Uterus (tissue), 4 donors: ENCODE data around the gene SFXN5. TPM values are rescaled to one million over a fixed set of nuclear protein-coding genes. Genes with fewer than 3 reads are reported as not detected.

Experiments used
- DNase-seq, 2 donors: peaks; one replicate each; pipeline ENCODE4 v3.0.0-alpha.2; 2019 to 2020
- H3K27ac ChIP-seq, 2 donors: fragments of 200-600 bp; sonication (generic); 1 replicate in 1 of 2; 2 replicates in 1 of 2; pipeline ENCODE4 v1.5.1; 2016 to 2018
- H3K27me3 ChIP-seq, 2 donors: fragments of 200-600 bp; sonication (generic); one replicate each; pipeline ENCODE4 v1.5.1; 2018 to 2019; ENCODE audit warnings: control low read depth in 1 of 2
- H3K36me3 ChIP-seq, 2 donors: fragments of 200-600 bp; sonication (generic); one replicate each; pipeline ENCODE4 v1.5.1; 2019; ENCODE audit warnings: control low read depth in 1 of 2
- H3K4me1 ChIP-seq, 2 donors: fragments of 200-600 bp; sonication (generic); one replicate each; pipeline ENCODE4 v1.5.1; 2018 to 2019; ENCODE audit warnings: control low read depth in 1 of 2
- H3K4me3 ChIP-seq, 2 donors: fragments of 200-600 bp; sonication (generic); 1 replicate in 1 of 2; 2 replicates in 1 of 2; pipeline ENCODE4 v1.5.1; 2018 to 2019; ENCODE audit warnings: mild to moderate bottlenecking in 1 of 2
- H3K9me3 ChIP-seq, 2 donors: fragments of 200-600 bp; sonication (generic); one replicate each; pipeline ENCODE4 v1.5.1; 2019; ENCODE audit warnings: control low read depth in 1 of 2
- CTCF ChIP-seq, 4 experiments: fragments of 200-600 bp in 2 of 4; fragments of 450-650 bp in 2 of 4; sonication (generic) in 2 of 4; IDR thresholded peaks; one replicate each; pipeline ENCODE4 v1.5.1; 2016 to 2019; ENCODE audit warnings: antibody characterized with exemption in 4 of 4, mild to moderate bottlenecking in 2 of 4, moderate library complexity in 1 of 4
- POLR2A ChIP-seq, 2 donors: fragments of 450-650 bp; IDR thresholded peaks; one replicate each; pipeline ENCODE4 v1.6.1; 2016; ENCODE audit warnings: antibody characterized with exemption in 2 of 2, mild to moderate bottlenecking in 1 of 2, moderate library complexity in 1 of 2
- intact Hi-C: fragments of 100-400 bp; cut with DNase I; formaldehyde crosslinking; loops from one replicate; pipeline ENCODE4 v1.15.1; 2023; ENCODE audit warnings: low total_unique reads
- total RNA-seq, 4 donors: library from RNA; depleted of rRNA in 3 of 4; stranded (reverse); fragments of >200 nt in 3 of 4; gene quantifications; one replicate each; pipeline versions ENCODE4 v1.1.0 to v1.2.4, GENCODE V29; 2014 to 2023
- donor health status: DM: yes; HTN: yes; CAD: no.

Gene SFXN5
- total RNA-seq, 4 donors from 2014 or later = 2.1 to 16.0 (median 10.6) TPM

GRCh38 chr2:72956936-72957335 is 114.6 kb downstream of the SFXN5 start:
- H3K4me1 ChIP-seq = no peaks in the 10 kb centered on the region
- H3K36me3 ChIP-seq = no peaks in the 10 kb centered on the region
- DNase-seq = no peak
- no peak overlapping the region for H3K27ac ChIP-seq
- H3K4me3 ChIP-seq = no peak overlapping the region
- H3K27me3 ChIP-seq = no peaks in the 10 kb centered on the region
- intact Hi-C loops = no loop called here
- TF ChIP-seq POLR2A (IDR thresholded peaks at IDR 0.05) = no peak
- TF ChIP-seq CTCF (IDR thresholded peaks at IDR 0.05) = no peak
- no peaks in the 10 kb centered on the region for H3K9me3 ChIP-seq

- H3K4me1 ChIP-seq = no peaks in the 10 kb centered on the region
- DNase-seq = no peak
- no peaks in the 10 kb centered on the region for H3K36me3 ChIP-seq
- intact Hi-C loops = no loop called here
- H3K27me3 ChIP-seq = no peaks in the 10 kb centered on the region
- H3K27ac ChIP-seq = no peak overlapping the region
- no peaks in the 10 kb centered on the region for H3K9me3 ChIP-seq
- TF ChIP-seq POLR2A (IDR thresholded peaks at IDR 0.05) = no peak
- TF ChIP-seq CTCF (IDR thresholded peaks at IDR 0.05) = no peak
- no peak overlapping the region for H3K4me3 ChIP-seq
These were observed 115.5 kb downstream of the SFXN5 start for GRCh38 chr2:72956050-72956395.

DNA sequence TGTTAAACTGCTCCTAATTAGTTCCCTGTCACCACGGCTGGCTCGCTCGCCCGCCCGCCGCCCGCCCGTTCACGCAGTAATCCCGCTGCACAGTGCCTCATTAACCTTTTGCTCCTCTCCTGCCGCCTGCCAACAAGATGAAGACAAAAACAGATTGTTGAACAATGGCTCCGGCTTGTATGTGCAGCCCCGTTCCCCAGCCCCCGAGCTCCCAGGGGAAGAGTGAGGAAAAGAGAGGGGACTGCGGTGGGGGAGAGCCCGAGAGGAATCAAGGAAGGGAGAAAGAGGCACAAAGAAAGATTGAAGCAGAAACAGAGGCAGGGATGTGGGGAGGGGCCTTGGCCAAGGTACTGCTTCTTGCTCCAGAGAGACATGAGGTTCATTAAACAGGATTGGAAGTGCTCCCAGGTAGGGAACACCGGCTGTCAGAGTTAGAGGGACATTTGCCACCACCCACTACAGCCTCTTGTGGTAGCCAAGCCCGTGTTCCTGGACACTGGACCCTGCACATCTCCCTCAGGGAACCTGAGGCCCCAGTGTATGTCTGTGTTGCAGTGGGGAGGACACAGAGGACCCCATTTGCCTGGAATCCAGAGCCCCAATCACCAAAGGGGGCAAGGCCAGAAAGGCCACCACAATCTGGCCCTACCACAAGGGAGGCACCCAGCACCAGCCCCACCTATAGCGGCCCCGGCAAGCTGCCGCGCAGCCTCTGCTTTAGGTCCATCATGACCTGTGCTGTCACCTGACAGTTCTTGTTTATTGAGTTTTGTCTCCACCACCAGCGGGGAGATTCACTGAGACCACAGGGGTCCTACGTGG is 116.1 kb downstream of the SFXN5 start:
- intact Hi-C loops = no loop called here
- DNase-seq = no peak
- H3K4me1 ChIP-seq = no peaks in the 10 kb centered on the region
- TF ChIP-seq POLR2A (IDR thresholded peaks at IDR 0.05) (no peak), CTCF (IDR thresholded peaks at IDR 0.05) (no peak)
- no peak overlapping the region for H3K4me3 ChIP-seq
- H3K9me3 ChIP-seq = no peaks in the 10 kb centered on the region
- H3K27me3 ChIP-seq = no peaks in the 10 kb centered on the region
- H3K27ac ChIP-seq = no peak overlapping the region
- no peaks in the 10 kb centered on the region for H3K36me3 ChIP-seq

GRCh38 chr2:72954376-72955227 is 116.9 kb downstream of the SFXN5 start:
- Histone ChIP-seq H3K36me3 (no peaks in the 10 kb centered on the region), H3K4me1 (no peaks in the 10 kb centered on the region), H3K27ac (no peak overlapping the region), H3K9me3 (no peaks in the 10 kb centered on the region), H3K27me3 (no peaks in the 10 kb centered on the region), H3K4me3 (no peak overlapping the region)
- no peak for TF ChIP-seq POLR2A (IDR thresholded peaks at IDR 0.05)
- no peak for TF ChIP-seq CTCF (IDR thresholded peaks at IDR 0.05)
- intact Hi-C loops = no loop called here
- no peak for DNase-seq

DNA sequence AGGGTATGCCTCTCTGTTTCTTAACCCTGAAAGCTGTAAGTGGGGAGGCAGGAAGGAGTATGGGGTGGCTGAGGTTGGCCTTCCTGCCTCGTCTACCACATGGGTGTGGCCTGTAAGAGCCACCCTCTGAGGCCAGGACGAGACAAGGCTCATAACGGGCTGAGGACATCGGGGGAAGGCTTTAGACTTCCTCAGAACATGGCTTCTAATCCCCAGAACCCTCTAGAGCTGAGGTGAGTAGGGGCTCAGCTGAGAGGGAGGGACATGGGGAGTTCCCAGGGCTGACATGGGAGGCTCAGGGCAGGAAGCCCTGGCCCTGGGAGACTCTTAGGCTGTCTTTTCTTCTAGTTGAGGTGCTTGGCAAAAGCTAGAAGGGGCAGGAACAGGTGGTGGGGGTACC is 117.5 kb downstream of the SFXN5 start:
- no peaks in the 10 kb centered on the region for H3K27me3 ChIP-seq
- H3K36me3 ChIP-seq = no peaks in the 10 kb centered on the region
- intact Hi-C loops = no loop called here
- H3K27ac ChIP-seq = no peak overlapping the region
- no peaks in the 10 kb centered on the region for H3K9me3 ChIP-seq
- TF ChIP-seq POLR2A (IDR thresholded peaks at IDR 0.05) (no peak), CTCF (IDR thresholded peaks at IDR 0.05) (no peak)
- H3K4me3 ChIP-seq = no peak overlapping the region
- no peak for DNase-seq
- no peaks in the 10 kb centered on the region for H3K4me1 ChIP-seq
